HG02759 (cell line): Measurements from ENCODE around the gene FAM180A.
"Not testable (repeated sequence)": the region's sequence is repeated elsewhere in the genome, so short reads cannot be mapped to it uniquely, and the experiment has no call there.

Experiments used
- ATAC-seq: cut with Tn5 transposase; IDR thresholded peaks from one replicate; pipeline ENCODE4 v1.9.1; 2021; ENCODE audit warnings: mild to moderate bottlenecking, moderate library complexity; ENCODE audit not compliant: unreplicated experiment

FAM180A gene

DNA sequence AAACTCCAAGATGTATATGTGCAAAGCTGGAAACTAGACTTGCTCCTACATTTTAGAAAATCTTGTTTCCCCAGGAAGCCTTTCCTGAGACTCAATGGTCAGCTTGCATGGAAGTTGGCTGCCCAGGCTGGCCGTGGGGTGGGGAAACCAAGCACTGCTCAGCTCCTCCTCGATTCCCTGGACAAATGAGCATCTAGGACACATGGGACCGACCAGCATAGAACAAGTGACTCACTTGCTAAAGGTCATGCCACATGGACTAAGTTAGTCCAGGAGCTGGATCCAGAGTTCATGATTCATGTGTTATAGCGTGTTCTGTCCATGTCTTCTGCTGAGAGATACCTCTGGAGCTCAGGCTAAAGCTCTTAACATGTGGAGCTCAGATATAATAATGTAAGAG, 6.2 kb downstream of the FAM180A start:
- no peak for ATAC-seq

DNA sequence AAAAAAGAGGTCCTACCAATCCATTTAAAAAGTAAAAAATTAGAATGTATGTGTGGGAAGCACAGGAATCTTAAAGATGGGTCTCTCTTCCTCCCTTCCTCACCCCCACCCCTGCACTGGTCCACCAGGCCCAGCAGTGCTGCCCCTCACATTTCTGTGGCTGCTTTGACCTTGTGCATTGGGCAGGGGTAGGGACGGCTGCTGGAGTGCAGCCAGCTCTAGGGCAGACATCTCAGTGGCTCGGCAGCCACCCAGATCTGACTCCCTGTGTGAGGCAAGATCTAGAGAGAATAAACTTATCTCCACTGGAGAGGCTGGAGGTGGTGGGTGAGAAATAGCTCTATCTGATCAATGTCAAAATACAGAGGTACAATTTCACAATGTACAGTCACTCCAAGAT, 6.7 kb downstream of the FAM180A start:
- ATAC-seq, result no peak

DNA sequence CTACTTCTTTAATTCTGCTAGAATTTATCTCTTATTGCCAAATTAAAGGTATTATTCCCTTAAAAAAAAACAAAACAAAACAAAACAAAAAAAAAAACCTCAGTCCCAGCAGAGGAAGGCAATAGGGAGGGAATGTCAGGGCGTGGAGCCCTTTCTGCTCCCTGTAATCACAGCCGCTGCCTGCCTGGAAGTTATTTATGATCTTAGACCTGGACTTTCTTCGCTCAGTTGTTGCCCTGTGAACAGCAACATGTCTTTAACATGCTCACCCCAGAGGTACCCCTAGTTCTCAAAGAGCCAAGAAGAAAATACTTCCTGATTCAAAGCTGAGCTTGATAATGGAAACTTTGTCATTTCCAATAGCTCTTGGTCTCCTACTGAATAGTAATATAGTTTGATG, 7.7 kb downstream of the FAM180A start:
- no peak for ATAC-seq

DNA sequence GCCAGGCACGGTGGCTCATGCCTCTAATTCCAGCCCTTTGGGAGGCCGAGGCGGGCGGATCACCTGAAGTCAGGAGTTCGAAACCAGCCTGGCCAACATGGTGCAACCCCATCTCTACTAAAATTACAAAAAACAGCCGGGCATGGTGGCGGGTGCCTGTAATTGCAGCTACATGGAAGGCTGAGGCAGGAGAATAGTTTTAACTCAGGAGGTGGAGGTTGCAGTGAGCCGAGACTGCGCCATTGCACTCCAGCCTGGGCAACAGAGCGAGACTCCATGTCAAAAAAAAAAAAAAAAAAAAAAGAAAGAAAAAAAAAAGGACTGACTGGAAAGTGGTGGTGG, 11.3 kb downstream of the FAM180A start:
- not testable (repeated sequence) for ATAC-seq

DNA sequence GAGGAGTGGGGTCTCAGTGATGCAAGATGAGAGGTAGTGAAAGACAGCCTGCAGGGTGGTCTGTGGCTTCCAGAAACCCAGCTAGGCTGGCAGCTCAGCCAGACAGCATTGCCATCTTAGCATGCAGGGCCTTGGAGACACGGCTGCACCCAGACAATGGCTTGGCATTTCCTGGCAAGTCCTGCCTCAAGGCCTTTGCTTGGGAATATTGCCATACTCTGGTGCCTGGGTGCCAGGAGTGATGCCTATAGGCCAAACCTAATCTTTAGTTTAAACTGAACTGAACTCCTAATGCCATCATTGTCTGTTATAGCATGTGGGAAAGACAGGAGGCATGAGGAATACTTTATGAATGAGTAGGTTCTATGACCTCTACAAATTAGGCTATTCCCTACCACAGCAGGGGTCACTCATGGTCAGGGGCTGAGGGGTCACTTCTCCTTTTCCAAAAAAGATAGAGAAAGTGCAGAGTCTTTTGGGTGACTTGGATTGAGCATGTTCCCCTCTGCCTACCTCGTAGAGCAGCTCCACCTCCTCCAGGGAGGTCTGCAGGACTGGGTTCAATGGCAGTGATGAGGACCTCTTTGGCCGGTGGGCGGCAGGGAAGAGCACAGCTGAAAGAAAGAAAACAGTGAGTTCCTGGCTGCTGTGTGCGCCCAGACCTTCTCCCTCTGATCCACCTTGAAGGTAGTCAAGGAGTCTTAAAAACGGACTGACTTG, 11.9 kb downstream of the FAM180A start:
- ATAC-seq, result no peak

DNA sequence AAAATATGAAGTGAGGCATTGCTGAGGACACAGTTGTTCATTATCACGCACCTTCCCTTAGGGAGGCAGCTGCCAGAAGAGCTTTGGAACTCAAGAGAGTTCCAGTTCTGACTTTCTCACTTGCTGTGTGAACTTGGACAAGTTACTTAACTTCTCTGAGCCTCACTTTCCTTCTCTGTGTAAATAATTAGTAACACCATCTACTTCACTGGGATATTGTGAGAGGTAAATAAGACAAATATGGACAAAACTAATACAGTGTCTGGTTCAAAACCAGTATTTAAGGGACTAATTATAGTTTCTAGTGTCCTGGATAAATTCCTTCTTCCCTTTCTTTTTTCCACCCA, 14.3 kb downstream of the FAM180A start:
- ATAC-seq, result no peak

DNA sequence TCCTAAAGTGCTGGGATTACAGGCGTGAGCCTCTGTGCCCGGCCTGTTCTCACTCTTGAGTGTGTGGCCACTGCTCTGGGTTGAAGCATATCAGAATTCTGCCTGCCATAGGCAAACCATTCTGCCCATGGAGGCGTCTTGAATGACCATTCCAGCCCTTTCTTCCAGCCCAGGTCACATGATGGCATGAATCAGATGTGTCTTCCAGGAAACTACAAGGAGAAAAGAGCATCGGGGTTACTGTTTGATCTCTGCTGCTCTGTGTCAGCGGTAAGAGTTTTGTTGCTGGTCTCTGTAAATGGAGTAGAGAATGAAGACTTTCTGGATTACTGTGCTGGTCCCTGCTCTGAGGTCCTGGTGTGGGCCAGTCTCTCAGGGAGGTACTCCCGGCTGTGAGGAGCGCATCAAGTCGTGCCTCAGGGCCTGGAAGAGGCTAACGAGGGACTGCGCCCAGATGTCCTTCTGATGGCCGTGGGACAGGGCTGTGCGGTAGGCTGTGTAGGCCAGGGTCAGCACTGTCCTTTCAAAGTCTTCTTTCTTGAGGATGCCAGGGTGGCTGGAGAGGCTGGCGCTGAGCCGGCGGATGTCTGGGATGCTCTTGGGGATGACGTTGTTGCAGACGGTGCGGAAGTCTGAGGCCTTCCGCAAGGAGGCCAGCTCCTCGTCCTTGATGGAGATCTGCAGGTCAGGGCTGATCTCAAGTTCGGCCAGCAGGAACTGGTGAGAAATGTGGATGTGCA, 14.8 kb downstream of the FAM180A start:
- no peak for ATAC-seq

DNA sequence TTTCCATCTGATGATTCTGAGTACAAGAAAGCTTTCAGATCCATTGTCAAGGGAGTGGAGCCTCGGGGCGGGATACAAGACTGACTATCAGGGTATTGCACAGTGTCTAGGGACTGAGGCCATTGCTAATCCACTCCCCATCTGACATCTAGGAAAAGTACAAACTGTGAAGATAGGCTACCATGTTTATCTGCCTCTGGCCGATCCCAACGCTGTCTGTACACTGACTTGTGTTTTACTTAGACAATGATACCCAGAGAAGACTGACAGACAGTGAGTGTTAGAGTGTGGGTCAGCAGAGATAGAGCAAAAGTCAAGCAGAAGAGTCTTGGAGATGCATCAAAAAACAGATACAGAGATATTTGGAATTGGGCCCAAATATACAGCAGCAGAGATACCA, 17.5 kb downstream of the FAM180A start:
- ATAC-seq, result no peak

DNA sequence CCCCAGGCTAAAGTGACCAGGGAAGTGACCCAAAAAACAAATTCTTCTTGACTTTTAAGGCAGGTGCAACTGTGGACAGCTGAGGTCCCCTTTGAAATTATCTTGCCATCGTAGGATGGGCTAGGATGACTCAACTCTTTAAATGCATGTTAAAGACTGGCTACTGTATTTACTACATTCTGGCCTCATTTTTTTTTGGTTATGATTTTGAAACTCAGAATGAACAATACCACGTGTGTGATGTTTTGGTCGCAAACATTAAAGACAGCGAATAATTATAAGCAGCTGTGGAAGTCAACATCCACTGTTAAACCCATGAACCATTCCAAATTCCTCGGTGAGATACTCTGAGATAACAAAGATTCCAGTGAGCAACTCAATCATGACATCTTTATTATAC, 19.4 kb downstream of the FAM180A start:
- no peak for ATAC-seq

DNA sequence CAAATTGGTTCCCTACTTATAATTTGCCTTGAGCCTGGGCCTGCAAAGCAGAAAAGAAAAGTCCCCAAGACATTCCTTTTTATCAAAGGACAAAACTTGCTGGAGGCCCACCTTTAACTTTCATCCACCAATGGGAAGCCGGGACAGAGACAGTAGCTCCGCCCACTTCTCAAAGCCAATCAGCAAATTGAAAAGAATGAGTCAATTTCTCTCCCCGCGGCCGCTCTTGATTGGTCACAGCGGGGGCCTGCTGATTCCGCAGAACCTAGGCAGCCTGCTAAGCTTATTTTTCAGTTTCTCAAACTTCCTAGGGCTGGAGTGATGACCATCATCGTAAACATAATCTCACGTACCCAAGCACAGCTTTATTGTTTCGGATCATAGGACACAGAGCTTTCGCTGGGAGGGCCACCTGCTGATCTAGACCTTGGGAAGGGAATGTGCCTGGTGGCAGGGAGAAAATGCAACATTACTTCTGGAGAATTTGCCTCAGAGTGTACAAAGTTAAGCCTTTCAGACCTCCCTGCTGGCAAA, 20.4 kb downstream of the FAM180A start, which contains the start of gene SLC13A4:
TSS of gene SLC13A4 (minus strand) at position 51 of the 534 bp plus-strand sequence. CDS start 690 bp downstream, outside the sequence.
- ATAC-seq, result no peak

DNA sequence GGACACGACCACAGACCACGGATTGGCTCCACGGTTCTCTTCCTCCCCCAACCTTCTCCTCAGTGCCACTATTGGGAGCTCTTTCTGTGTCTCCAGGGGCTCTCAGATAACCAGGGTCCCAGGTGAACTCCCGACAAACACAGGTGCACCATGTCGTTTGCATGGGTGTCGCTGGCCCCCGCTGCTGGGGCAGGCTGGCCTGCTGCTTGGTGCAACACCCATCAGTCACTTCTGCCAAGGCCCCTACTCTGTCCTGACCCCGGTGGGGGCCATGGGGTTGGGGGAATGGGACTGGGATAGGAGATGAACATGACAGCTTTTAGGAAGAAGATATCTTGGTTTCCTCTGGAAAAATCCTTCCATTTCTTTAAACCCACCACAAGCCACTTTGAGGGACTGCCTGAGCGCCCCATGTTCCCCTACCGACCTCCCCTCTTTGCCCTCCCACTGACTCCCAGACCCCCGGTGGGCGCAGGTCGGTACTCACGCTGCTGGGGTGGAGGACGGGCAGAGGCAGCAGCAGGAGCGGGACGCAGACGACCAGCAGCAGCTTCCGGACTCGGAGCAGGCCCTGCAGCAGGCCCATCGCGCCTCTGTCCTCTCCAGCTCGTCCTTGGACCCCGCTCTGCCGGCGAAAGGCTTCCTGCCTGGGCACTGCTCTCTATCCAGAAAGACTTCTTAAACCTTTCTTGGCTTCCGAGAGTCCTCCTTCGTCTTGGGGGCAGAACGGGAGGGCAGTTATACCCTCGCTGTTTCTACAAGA, 21.5 kb downstream of the FAM180A start:
- no peak for ATAC-seq

DNA sequence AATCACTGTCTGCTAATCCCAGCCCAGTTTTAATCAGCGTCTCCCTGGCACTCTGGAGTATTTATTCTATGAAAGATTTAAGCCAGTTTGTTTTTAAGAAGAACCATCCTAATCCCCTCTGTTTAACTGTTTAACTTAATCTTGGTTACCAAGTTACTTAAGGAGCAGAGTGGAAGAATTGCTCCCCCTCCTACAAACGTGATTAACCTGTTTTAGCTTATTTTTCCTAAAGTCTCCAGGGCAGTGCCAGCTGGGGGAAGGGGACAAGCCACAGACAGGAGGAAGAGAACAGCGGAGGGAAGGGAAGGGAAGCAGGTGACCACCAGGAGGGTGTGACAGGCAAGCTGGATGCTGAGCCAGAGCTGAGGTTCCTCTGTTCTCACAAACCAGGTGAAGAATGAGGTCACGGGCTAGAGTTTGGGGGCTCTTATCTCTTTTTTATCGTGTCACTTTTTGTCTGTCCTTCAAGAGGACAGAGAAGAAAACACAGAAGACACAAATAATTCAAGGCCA, 22.3 kb downstream of the FAM180A start:
- ATAC-seq, result no peak

DNA sequence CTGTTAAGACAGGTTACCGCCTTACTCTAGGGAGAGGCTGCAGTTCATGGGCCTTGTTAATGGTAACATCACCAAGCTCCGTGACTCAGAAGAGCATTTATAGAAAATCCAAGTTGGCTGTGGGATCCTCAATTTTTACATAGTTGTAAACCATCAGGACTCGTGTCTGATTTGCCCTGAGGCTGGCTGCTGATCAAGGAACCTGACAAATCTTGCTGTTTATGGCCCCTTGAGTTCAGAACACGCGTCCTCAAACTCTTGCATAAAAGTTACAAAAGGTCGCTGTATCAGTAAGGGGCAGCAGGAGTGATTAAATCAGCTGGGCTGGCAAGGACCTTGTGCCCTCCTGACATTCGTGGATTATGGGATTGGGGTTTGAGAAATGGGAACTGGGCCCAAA, 25.2 kb downstream of the FAM180A start:
- ATAC-seq, result no peak

DNA sequence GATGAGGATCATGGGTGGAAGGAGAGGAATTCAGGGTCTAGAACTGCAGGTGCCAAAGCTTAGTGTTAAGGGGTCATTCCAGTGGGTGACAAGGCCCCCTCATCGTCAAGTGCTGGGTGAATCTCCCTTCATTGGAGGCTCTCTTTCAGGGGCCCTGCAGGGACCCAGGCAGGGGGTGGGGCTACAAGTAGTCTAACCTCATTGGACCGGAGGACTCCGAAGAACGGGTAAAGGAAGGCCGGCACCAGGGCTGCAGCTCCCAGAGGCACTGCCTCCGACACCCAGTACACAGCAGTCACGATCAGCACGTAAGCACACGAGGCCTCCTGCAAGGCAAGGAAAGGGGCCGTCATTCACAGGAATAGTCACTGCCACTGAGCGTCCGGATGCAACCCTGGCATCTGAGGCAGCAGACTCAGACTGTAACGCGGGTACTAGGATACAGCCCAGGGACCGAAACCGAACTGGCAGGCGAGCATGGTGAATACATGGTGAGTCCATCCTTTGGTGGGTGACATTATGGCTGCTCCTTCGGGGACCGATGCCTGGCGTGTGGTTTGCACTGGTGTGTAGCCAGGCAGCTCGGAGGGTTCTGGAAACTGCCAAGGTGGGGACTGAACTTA, 27.3 kb downstream of the FAM180A start:
- ATAC-seq, result no peak

DNA sequence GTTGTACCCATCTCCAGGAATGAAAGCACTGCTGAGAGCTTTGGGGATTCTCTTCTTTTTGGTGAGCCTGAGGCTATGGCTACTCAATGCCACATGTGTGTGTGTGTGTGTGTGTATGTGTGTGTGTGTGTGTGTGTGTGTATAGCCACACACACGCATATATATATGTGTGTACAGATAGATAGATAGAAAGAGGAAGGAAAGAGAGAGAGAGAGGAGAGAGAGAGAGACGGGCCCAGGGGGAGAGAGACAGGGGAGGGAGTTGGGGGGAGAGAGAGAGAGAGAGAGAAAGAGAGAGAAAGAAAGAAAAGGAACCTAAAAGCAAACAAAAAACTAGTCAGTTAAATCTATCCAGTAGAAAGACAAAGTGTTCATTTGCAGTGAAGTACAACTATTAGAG, 28.9 kb downstream of the FAM180A start:
- ATAC-seq, result no peak

DNA sequence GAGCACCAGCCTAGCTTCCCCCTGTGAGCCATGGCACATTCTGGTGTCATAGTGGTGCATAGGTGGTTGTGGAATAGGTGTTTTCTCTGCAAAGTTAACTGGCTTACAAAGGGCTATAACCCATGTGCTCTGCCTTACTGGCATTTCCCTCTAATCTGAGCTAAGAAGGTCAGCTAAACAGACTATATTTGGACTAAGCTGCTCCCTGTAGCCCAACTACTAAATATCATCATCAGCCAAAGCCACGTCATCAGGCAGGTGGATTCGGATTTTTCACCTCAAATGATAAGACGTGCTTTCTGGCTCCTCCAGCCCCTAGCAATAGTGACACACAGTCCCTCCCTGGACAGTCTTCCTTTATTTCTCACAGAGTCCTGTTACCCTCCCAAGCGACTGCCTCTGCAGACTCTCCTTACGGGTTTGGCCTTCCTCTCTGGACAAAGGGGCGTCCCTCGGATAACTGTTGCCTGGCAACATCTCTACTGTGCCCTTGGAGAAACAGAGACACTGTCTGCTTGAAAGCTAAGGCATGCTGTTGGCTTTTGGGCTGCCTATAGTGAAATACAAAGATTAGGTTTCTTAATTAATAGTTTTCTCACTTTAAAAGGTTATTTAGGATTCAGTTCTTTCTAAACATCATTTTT, 29.7 kb downstream of the FAM180A start:
- no peak for ATAC-seq

DNA sequence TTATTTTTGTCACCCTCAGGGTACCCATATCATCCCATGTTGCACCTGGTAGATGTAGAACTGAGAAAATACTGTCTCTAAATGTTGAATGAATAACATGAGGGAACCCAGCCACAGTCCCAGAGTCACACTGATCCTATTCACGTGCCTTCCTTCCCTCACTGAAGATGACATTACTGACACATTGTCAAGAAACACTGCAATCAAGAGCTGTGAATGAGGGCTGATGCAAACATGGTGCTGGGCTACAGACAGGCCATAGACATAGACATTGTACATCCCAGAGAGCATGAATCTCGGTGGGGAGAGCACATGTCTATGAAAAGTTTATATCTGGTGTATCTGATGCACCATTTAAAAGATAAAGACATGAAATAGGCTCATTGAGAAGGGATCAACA, 30.4 kb downstream of the FAM180A start:
- ATAC-seq, result no peak

DNA sequence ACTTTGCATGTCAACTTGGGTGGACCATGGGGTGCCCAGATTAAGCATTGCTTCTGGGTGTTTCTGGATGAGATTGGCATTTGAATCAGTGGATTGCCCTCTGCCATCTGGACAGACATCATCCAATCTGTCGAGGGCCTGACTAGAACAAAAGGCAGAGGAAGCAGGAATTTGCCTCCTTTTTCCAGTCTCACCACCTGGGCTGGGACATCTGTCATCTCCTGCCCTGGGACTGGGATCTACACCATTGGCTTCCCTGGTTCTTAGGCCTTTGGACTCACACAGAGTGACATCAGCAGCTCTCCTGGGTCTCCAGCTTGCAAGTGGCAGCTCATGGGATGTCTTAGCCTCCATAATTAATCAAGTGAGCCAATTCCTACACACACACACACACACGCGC, 30.9 kb downstream of the FAM180A start:
- no peak for ATAC-seq

DNA sequence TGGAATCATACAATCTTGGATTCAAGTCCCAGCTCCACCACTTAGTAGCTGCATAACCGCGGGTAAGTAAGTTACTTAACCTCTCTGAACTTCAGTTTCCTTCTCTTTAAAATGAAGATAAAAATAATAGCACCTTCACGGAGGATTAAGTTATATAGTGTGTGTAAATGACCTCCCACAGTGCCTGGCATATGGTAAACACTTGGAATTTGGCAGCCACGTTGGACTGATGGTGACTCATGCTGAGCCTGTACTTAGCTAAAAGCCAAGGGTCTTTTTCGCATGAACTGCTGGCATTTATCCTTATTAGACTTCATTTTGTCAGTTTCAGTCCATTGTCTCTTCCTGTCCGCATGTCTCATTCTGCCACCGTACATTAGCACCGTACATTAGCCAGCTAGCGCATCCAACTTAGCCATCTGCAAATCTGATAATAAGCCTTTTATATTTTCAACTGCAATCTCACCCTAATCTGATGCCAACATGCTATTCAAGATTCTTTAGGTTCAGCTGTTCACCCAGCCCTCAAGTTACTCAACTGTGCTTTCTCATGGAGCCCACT, 31.9 kb downstream of the FAM180A start:
- ATAC-seq, result no peak

DNA sequence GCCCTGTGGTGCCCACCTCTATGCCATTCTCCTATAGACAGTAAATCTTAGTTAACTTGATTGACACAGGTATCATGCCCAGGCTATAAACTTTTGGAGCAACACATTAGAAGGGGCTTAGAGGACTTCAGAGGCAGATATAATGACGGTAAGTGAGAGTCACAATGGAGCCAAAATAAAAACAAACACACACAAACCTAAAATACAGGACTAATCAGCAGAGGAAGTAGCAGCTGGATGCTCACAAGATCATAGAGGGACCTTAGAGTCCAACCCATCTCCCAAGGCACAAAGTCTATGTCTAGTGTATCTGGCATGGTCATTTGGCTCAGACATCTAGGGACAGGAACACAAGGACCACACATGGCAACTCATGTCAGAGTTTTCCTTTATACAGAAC, 32.9 kb downstream of the FAM180A start:
- ATAC-seq, result no peak
